Cardiac muscle cell (in vitro differentiated cells and primary cell): ENCODE data around the gene CHGA. TPM values are rescaled to one million over a fixed set of nuclear protein-coding genes. Genes with fewer than 3 reads are reported as not detected.

Experiments
- DNase-seq, 2 donors: peaks; one replicate each; pipeline versions ENCODE4 v3.0.0 to v3.0.0-alpha.2; 2010 to 2017; ENCODE audit warnings: low read depth in 1 of 2, low spot score in 1 of 2
- H3K27ac ChIP-seq: fragments of 200-600 bp; sonication (generic); 2 replicates; pipeline ENCODE4 v1.5.1; 2016
- H3K27me3 ChIP-seq: fragments of 200-600 bp; sonication (generic); 2 replicates; pipeline ENCODE4 v1.6.0; 2016; ENCODE audit warnings: control low read depth
- H3K36me3 ChIP-seq: fragments of 200-600 bp; sonication (generic); 2 replicates; pipeline ENCODE4 v1.5.1; 2016; ENCODE audit warnings: control low read depth
- H3K4me1 ChIP-seq: fragments of 200-600 bp; sonication (generic); 2 replicates; pipeline ENCODE4 v1.8.1; 2017; ENCODE audit warnings: low read depth, mild to moderate bottlenecking, mixed run types
- H3K4me3 ChIP-seq: fragments of 200-600 bp; sonication (generic); 2 replicates; pipeline ENCODE4 v1.5.1; 2016; ENCODE audit warnings: mild to moderate bottlenecking
- H3K9me3 ChIP-seq: fragments of 200-600 bp; sonication (generic); 2 replicates; pipeline ENCODE4 v1.5.1; 2017; ENCODE audit warnings: low read depth, mild to moderate bottlenecking, control low read depth
- CTCF ChIP-seq: IDR thresholded peaks from 2 replicates; pipeline ENCODE4 v1.5.1; 2012; ENCODE audit warnings: low read depth, mild to moderate bottlenecking, low read length
- polyA plus RNA-seq: library from polyadenylated mRNA; unstranded; fragments of >200 nt; fragmentation: Nextera tagmentation; extraction: Ambion mirVana; gene quantifications from 2 replicates; pipeline ENCODE4 v1.2.1, GENCODE V29; 2016
- total RNA-seq: library from RNA; depleted of rRNA; stranded (reverse); fragments of >200 nt; gene quantifications from 2 replicates; pipeline ENCODE4 v1.2.3, GENCODE V29; 2016

CHGA gene
- total and polyA plus RNA-seq, 2 experiments from 2014 or later, result 0.73 TPM; not detected in 1

- no peaks in the 10 kb centered on the region for H3K4me1 ChIP-seq
- no peaks in the 10 kb centered on the region for H3K27me3 ChIP-seq
- H3K9me3 ChIP-seq, result no peaks in the 10 kb centered on the region
- no peak overlapping the region for H3K27ac ChIP-seq
- H3K4me3 ChIP-seq, result no peak overlapping the region
- no peaks in the 10 kb centered on the region for H3K36me3 ChIP-seq
- no peak for TF ChIP-seq CTCF
- DNase-seq, result no peak
Observed at GRCh38 chr14:92973798-92974372, 50.9 kb downstream of the CHGA start.

- Histone ChIP-seq H3K4me3 (no peak overlapping the region), H3K27me3 (no peaks in the 10 kb centered on the region), H3K9me3 (no peaks in the 10 kb centered on the region), H3K36me3 (no peaks in the 10 kb centered on the region), H3K4me1 (no peaks in the 10 kb centered on the region), H3K27ac (no peak overlapping the region)
- no peak for DNase-seq
- TF ChIP-seq CTCF, result no peak
Observed at GRCh38 chr14:92974541-92975345, 51.8 kb downstream of the CHGA start.

DNA sequence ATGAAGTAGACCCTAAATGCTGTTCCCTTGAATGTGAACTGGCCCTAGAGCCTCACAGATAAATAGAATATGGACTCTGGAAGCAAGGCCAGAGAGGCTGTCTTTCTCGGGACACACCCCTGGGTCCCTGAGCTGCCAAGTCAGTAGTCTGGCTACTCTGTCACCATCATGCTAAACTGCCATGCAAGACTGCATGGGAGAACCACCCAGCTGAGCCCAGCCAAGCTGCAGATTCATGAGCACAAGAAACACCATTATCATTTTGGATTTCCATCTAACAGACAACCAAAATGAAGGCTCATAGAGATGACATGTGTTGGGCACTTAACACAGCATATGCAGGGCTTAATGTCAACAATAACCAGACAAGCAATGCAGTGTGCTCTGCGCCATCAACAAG is 53.3 kb downstream of the CHGA start:
- TF ChIP-seq CTCF, result no peak
- no peaks in the 10 kb centered on the region for H3K9me3 ChIP-seq
- H3K4me1 ChIP-seq, result no peaks in the 10 kb centered on the region
- no peak overlapping the region for H3K4me3 ChIP-seq
- H3K27me3 ChIP-seq, result no peaks in the 10 kb centered on the region
- DNase-seq, result no peak
- no peak overlapping the region for H3K27ac ChIP-seq
- no peaks in the 10 kb centered on the region for H3K36me3 ChIP-seq

DNA sequence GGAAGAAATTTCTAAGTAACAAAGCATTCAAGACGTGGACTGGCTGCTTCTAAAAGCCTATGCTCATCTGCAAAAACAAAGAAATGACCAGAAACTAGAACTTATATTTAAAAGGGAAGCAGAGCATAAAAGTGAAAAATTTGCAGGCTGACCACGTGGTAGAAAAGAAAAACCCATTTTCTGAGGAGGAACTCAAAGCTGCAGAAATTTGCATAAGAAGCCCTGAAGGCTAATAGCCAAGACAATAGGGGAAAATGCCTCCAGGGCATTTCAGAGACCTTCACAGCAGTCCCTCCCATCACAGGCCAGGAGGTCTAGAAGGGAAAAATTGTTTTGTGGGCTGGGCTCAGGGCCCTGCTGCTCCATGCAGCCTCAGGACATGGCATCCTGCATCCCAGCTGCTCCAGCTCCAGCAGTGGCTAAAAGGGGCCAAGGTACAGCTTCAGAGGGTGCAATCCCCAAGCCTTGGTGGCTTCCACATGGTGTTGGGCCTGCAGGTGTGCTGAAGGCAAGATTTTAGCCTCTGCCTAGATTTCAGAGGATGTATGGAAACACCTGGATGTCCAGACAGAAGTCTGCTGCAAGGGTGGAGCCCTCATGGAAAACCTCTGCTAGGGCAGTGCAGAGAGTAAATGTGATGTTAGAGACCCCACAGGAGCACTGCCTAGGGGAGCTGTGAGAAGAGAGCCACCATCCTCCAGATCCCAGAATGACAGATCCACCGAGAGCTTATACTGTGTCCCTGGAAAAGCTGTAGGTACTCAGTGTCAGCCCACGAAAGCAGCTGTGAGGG is 55.5 kb downstream of the CHGA start:
- Histone ChIP-seq H3K27ac (no peak overlapping the region), H3K4me3 (no peak overlapping the region), H3K36me3 (no peaks in the 10 kb centered on the region), H3K4me1 (no peaks in the 10 kb centered on the region), H3K27me3 (no peaks in the 10 kb centered on the region), H3K9me3 (no peaks in the 10 kb centered on the region)
- no peak for DNase-seq
- TF ChIP-seq CTCF, result no peak

DNA sequence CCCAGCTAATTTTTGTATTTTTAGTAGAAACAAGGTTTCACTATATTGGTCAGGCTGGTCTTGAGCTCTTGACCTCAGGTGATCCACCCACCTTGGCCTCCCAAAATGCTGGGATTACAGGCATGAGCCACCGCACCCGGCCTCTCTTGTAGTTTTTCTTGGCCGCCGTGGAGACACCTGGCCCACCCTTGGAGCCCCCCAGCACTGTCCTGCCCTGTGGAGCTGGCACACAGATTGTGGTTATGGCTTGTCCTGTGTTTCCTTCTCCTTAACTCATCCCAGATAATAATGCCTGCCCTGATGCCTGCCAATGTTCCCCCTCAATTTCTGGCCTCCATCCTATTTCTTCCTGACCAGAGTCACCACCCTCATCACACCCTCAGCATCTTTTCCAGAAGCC is 57.9 kb downstream of the CHGA start:
- no peaks in the 10 kb centered on the region for H3K4me1 ChIP-seq
- no peak for TF ChIP-seq CTCF
- no peak overlapping the region for H3K27ac ChIP-seq
- no peaks in the 10 kb centered on the region for H3K9me3 ChIP-seq
- no peaks in the 10 kb centered on the region for H3K27me3 ChIP-seq
- H3K4me3 ChIP-seq, result no peak overlapping the region
- no peaks in the 10 kb centered on the region for H3K36me3 ChIP-seq
- no peak for DNase-seq
